Lower leg skin (tissue), 3 donors: Measurements from ENCODE around the gene SLC7A5.

Source experiments
- CTCF ChIP-seq, 3 donors: fragments of 450-650 bp; IDR thresholded peaks; one replicate each; pipeline ENCODE4 v1.5.1; 2016; ENCODE audit warnings: antibody characterized with exemption in 3 of 3, mild to moderate bottlenecking in 3 of 3, moderate library complexity in 2 of 3
- POLR2A ChIP-seq, 2 donors: fragments of 450-650 bp; IDR thresholded peaks; one replicate each; pipeline ENCODE4 v1.6.1; 2016 to 2017; ENCODE audit warnings: antibody characterized with exemption in 2 of 2, mild to moderate bottlenecking in 1 of 2, moderate library complexity in 1 of 2

DNA sequence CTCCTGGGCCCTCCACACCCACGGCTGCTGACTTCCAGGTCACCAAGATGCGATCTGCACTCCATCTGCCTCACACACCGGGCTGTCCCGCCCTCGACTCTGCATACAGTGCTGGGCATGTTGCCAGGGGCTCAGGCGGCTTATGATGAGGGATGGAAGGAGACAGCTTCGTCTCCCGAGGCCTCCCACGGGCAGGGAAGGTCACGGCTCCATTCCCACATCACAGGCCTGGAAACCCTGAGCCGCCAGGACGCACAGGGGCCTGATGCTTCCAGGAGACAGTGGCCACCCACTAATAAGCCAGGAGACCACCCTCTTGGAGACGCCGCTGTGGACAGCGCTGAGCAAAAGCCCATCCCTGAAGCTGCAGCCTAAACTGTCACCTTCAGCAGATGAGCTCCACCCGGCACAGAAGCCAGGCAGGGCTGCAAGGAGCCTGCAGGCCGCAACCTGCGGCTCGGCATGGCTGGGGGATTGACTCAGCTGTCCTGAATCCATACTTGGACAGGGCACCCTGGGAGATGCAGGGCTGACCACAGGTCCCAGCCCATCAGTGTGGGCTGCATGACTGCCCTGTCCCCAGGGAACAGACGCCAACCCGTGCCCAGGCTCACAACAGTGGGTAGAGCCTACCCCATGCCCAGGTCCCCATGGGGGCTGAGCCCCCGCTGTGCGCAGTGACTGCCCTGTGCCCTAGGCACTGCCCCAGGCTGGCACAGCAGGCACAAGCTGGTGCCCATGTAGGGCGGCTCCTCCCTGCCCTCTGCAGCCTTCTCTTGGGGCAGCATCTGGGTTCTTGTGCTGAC lies 34.4 kb downstream of the SLC7A5 start:
- TF ChIP-seq POLR2A (IDR thresholded peaks at IDR 0.05) (no peak), CTCF (IDR thresholded peaks at IDR 0.05) (no peak)
